Heart left ventricle (tissue), 13 donors: ENCODE measurements around the gene TAS2R60.

Experiments used
- CTCF ChIP-seq, 12 donors: fragments of 200-600 bp; sonication (generic) in 4 of 12; IDR thresholded peaks; one replicate each; pipeline versions ENCODE4 v1.5.0 to v1.8.0; 2018 to 2022; ENCODE audit warnings: antibody characterized with exemption in 12 of 12, mild to moderate bottlenecking in 5 of 12
- POLR2A ChIP-seq, 2 donors: fragments of 450-650 bp; IDR thresholded peaks; one replicate each; pipeline ENCODE4 v1.6.1; 2017; ENCODE audit warnings: antibody characterized with exemption in 2 of 2, mild to moderate bottlenecking in 2 of 2, moderate library complexity in 2 of 2
- donor health status: ischemic (EF 13 %, LVEDD 7.1; RV severe dilation, severe dysfunction).
- donor health status: DM: no; HTN: yes; CAD: no.
- donor health status: DM: no; HTN: no; CAD: no.
- donor health status: ischemic (EF 25% LVEDD 6.9; RV normal size, moderate dysfunction).
- donor health status: ischemic (EF 25% LVEDD 5.7; RV mildly dilated, moderate dysfunction).
- donor health status: ischemic (EF 35%, LVEDD 5.7; RV mildly dilated, moderate dysfunction).
- donor health status: nonischemic (EF 11% LVEDD 7.7; RV severe dilation, severe dysfunction).
- donor health status: DM: yes; HTN: yes; CAD: no.
- donor health status: PGD.
- donor health status: ischemic (EF 29% LVEDD 5.4; RV normal size, mild dysfunction).
- donor health status: nonischemic (EF 23%, LVEDD 6.1; RV moderate dilation, normal function).

GRCh38 chr7:143401265-143401664 lies 42.0 kb upstream of the TAS2R60 start:
- TF ChIP-seq CTCF (IDR thresholded peaks at IDR 0.05) (no peak), POLR2A (IDR thresholded peaks at IDR 0.05) (no peak)
